Progenitor cell of endocrine pancreas (in vitro differentiated cells): ENCODE results near the gene LGALS9. TPM values are rescaled to one million over a fixed set of nuclear protein-coding genes. Genes with fewer than 3 reads are reported as not detected.
"Not testable (repeated sequence)": the region's sequence is repeated elsewhere in the genome, so short reads cannot be mapped to it uniquely, and the experiment has no call there.

Experiments used
- DNase-seq: peaks from one replicate; pipeline ENCODE4 v3.0.0; 2021; ENCODE audit warnings: low spot score; ENCODE audit not compliant: unreplicated experiment
- H3K27ac Mint-ChIP-seq: 2 replicates; pipeline ENCODE4 v1.8.0; 2021; ENCODE audit warnings: mild to moderate bottlenecking, moderate library complexity, mixed read lengths
- H3K27me3 Mint-ChIP-seq: 2 replicates; pipeline ENCODE4 v1.8.0; 2021; ENCODE audit warnings: mixed read lengths
- H3K36me3 Mint-ChIP-seq: 2 replicates; pipeline ENCODE4 v1.8.0; 2022; ENCODE audit warnings: mixed read lengths; ENCODE audit not compliant: insufficient read depth
- H3K4me1 Mint-ChIP-seq: 2 replicates; pipeline ENCODE4 v1.8.0; 2021; ENCODE audit warnings: low read depth, mixed read lengths
- H3K4me3 Mint-ChIP-seq: 2 replicates; pipeline ENCODE4 v1.8.0; 2021; ENCODE audit warnings: low read depth, mild to moderate bottlenecking, moderate library complexity, mixed read lengths
- H3K9me3 Mint-ChIP-seq: 2 replicates; pipeline ENCODE4 v1.8.0; 2021; ENCODE audit warnings: low read depth, mixed read lengths
- CTCF ChIP-seq: fragments of 200-600 bp; sonication (generic); IDR thresholded peaks from one replicate; pipeline ENCODE4 v1.5.0; 2021; ENCODE audit warnings: antibody characterized with exemption, mild to moderate bottlenecking; ENCODE audit not compliant: unreplicated experiment
- total RNA-seq: library from RNA; stranded (reverse); gene quantifications from 2 replicates; pipeline ENCODE4 v1.2.1, GENCODE V29; 2021

The LGALS9 gene
- total RNA-seq, 1 donor from 2014 or later: 2.1 TPM

DNA sequence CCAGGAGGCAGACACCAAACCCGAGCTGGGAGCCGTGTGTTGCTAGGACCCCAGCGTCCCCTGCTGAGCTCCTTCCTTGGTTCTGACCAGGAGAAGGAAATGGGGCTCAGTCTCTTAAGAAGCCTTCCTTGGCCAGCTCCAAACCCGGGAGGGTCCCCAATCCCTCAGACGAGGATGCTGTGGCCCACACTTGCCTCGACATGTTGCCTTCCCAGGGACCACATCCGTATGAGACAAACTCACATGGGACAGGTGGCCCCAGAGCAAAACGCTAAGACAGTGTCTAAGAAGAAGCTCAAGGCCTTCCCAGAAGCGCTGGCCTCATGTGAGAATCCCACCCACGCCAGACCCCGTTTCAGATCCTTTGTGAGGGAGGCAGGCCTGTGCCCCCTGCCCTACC lies 19.8 kb downstream of the LGALS9 start:
- TF ChIP-seq CTCF: no peak
- DNase-seq: no peak
- Mint-ChIP-seq H3K4me3 (no peak overlapping the region), H3K9me3 (no peaks in the 10 kb centered on the region), H3K36me3 (no peaks in the 10 kb centered on the region), H3K4me1 (peaks cover 2% of the 10 kb centered on the region), H3K27me3 (peaks cover 17% of the 10 kb centered on the region), H3K27ac (no peak overlapping the region)

GRCh38 chr17:27651411-27652345 lies 20.7 kb downstream of the LGALS9 start:
- Mint-ChIP-seq H3K27ac (peak overlapping the region; percentile 3), H3K36me3 (no peaks in the 10 kb centered on the region), H3K4me3 (no peak overlapping the region), H3K4me1 (peaks cover 2% of the 10 kb centered on the region), H3K27me3 (peaks cover 17% of the 10 kb centered on the region), H3K9me3 (no peaks in the 10 kb centered on the region)
- peak; percentile 53 for DNase-seq
- peak; percentile 91 for TF ChIP-seq CTCF

DNA sequence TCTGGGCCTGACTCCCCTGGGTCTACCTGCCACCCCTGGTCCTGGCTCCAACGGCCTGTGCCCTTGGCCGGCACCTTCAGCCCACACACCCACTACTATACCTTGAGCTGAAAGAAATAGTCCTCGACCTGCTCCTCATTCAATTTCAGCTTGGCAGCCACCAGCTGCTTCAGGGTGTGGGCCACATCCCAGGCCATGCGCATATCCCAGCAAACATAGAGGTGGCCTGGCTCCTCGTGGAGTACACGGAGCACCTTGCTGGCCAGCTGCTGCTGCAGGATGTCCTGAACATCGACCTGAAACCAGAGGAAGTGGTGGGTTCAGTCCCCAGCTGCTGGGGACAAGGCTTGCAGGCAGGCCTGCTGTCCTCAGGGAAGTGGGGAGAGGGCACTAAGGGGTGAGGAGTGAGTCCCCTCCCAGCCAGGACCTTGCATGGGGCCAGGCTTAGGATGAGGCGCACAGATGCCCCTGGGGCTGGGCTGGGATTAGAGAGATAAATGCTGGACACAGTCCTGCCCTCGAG lies 22.5 kb downstream of the LGALS9 start:
- H3K4me1 Mint-ChIP-seq: not testable (repeated sequence)

GRCh38 chr17:27654136-27654535 lies 23.1 kb downstream of the LGALS9 start:
- H3K27ac Mint-ChIP-seq: no peak overlapping the region

More for the DNA sequence above, 22.5 kb downstream of the LGALS9 start:
- H3K36me3 Mint-ChIP-seq, H3K9me3 Mint-ChIP-seq, H3K27ac Mint-ChIP-seq, DNase-seq, H3K4me3 Mint-ChIP-seq: not testable (repeated sequence)
- H3K27me3 Mint-ChIP-seq: peaks cover 19% of the 10 kb centered on the region

DNA sequence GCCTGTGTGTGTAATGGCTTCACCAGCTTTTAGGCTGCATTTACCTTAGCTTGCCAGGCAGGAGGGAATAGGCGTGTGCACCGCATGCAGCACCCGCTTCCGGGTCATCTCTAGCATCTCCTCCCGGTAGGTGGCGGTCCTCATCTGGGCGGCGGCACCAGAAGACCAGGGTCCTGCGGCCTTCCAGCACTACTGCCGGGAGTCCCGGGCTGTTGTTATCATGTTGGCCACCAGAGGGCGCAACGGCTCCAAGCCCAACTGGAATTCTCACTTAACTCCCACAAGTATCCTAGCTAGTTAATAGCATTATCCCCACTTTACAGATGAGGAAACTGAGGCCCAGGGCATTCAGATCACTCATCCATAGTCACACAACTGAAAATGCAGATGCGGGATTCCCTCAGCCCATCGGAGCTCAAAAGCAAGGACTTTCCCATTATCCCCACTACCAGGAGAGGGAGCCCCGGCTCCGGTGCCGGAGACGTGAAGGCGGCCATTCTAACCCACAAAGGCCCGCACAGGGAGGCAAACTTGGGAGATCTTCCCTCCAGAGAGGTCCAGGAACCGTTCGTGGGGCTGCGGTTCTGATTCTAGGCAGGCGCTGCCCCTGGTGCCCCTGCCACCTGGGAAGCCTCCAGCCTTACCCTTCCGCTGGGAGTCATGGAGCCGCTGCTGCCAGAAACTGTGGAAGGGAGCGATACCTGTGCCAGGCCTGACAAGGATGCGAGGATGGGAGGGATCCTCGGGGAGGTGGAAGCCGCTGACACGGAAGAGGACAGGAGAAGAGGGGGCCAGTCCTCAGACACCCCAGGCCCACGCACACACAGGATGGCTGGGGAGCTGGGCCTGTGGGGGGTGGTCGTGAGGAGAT lies 23.9 kb downstream of the LGALS9 start:
- Mint-ChIP-seq H3K36me3 (no peaks in the 10 kb centered on the region), H3K4me3 (no peak overlapping the region), H3K9me3 (no peaks in the 10 kb centered on the region), H3K4me1 (no peaks in the 10 kb centered on the region), H3K27me3 (peaks cover 23% of the 10 kb centered on the region), H3K27ac (no peak overlapping the region)
- DNase-seq: peak; percentile 82
- peak; percentile 95 for TF ChIP-seq CTCF

More at GRCh38 chr17:27654136-27654535, 23.1 kb downstream of the LGALS9 start:
- Mint-ChIP-seq H3K4me3 (no peak overlapping the region), H3K27me3 (peaks cover 21% of the 10 kb centered on the region), H3K9me3 (no peaks in the 10 kb centered on the region), H3K4me1 (no peaks in the 10 kb centered on the region), H3K36me3 (no peaks in the 10 kb centered on the region)
- no peak for TF ChIP-seq CTCF
- no peak for DNase-seq

GRCh38 chr17:27655525-27656111 lies 24.6 kb downstream of the LGALS9 start:
- H3K27me3 Mint-ChIP-seq: peaks cover 23% of the 10 kb centered on the region
- H3K9me3 Mint-ChIP-seq, DNase-seq, H3K4me3 Mint-ChIP-seq, H3K27ac Mint-ChIP-seq, H3K4me1 Mint-ChIP-seq, H3K36me3 Mint-ChIP-seq: not testable (repeated sequence)

DNA sequence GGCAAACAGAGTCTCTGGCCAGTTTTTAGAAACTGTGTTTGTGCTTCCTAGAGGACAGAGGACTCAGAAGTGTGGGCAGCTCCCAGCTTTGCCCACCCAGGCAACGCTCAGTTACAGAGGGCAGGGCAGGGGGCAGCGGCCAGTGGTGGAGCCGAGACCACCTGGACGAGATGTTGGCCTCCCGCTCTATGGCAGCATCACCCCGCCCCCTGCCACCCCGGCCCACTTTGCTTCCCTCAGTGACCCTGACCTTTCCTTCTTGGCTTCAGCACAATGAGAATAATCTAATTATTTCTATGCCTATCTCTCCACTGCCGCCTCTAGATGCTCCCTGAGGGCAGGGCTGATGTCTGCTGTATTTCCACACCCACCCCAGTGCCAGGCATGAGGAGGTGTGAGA lies 25.6 kb downstream of the LGALS9 start:
- not testable (repeated sequence) for H3K9me3 Mint-ChIP-seq, H3K27ac Mint-ChIP-seq, DNase-seq, H3K4me3 Mint-ChIP-seq, H3K36me3 Mint-ChIP-seq, H3K4me1 Mint-ChIP-seq
- peaks cover 23% of the 10 kb centered on the region for H3K27me3 Mint-ChIP-seq
